ENCODE results near the gene XYLT2.

The XYLT2 gene

DNA sequence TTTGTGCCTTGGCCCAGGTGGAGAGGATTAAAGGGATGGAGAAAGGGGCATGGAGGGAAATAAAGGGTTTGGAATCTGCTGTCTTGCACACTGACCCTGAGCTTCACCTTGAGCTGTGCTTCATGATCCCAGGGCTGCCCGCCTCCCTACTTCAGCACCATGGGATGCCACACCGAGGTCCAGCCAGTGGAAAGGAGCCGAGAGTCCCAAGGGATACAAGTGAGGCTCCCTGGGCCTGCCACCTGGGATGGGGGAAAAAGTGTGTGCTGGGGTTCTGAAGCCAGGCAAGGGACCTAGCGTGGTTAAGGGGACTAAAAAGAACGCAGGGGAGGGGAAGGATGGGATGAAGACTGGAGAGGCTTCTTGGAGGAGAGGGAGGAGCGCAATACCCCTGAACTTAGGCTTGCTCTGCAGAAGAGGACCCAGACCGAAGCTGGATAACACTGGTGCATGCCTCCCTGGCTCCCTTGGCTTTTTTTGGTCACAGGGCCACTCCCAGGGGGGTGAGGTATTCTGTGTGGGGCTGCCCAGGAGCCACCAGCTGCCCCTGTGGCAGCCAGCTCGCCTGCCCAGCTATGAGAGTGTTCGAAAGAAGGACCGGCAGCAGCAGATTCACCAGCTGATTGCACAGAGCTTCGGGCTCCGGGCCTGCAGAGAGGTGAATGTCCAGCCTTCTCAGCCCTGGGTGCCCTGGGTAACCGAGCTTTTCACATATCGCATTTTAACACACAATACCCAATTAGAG lies 19.9 kb downstream of the XYLT2 start:
- no peak for DNase-seq

DNA sequence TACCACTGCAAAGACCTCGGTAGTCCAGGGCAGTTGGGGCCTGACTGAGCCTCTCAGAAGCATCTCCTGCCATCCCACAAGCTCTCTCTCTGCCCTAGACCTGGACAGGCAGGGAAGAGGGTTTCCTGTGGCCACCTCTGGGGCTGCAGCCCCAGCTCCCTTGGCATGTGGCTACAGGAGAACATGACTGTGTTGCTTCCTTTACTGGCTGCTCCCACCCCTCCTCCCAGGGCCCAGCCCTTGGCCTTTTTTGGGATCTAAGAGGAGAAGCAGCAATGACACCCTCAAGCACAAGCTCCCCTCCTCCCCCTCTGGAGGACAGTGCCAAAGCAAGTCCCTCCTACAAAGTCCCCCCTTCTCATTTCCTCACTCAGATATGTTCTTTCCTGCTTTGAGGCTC lies 21.5 kb downstream of the XYLT2 start:
- DNase-seq = no peak

DNA sequence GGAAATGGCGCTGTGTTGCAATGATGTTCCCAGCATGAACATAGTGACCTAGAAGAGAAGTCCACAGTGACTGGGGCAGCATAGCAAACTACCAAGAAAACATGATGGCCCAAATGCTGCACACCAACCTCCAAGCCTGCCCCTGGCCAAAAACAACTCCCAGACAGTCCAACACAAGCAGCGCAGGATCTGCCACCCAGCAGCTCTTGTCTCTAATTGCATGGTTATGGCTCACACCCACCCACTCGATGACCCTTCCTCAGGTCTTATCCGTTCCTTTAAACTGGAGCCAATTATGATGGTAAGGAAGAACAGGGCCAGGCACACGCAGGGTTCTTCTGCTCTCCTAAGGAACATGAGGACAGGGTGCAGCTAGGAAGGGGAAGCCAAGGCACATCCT lies 24.1 kb downstream of the XYLT2 start:
- DNase-seq = no peak

DNA sequence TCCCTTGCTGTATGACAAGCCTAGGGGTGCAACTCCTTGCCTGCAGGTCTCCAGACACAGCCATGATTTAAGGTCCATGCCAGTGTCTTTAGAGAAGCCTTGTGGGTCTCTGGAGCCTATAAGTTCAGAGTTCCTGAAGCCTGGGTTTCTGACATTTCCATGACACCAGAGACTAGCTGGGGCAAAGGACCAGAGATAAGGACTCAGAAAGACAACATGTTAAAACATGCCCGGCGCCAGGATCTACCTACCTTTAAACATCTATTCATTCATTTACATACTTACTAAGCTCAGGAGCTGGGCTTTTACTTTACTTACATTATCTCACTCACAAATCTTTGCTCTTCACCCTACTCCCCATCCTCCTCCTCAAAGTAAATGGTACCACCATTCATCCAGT lies 25.6 kb downstream of the XYLT2 start:
- DNase-seq = no peak

DNA sequence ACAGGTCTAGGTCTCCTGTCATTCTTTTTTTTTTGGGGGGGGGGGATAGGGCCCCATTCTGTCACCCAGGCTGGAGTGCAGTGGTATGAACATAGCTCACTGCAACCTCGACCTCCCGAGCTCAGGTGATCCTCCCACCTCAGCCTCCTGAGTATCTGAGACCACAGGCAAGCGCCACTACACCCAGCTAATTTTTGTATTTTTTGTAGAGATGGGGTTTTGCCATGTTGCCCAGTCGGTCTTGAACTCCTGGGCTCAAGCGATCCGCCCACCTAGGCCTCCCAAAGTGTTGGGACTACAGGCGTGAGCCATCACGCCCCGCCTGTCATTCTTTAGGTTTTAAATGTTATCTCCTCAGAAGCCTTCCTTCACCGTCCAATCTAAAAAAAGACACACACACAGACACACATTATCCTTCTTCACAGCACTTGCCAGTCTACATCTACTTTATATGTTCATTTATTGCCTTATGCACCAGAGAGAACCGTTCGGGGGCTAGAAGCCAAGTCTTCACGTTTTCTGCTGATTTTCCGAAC lies 26.4 kb downstream of the XYLT2 start:
- DNase-seq = no peak

GRCh38 chr17:50372758-50373556 lies 27.0 kb downstream of the XYLT2 start, which contains the start of the genes EME1 and MRPL27:
Gene EME1 (plus strand): TSS chr17:50373229. CDS start chr17:50375209, 1,980 bp downstream.
Gene MRPL27 (minus strand): TSS chr17:50373184. CDS start chr17:50373170, 14 bp downstream.
- peak; percentile 85 for DNase-seq

- no peak for DNase-seq
Measured at GRCh38 chr17:50373705-50374104, 27.8 kb downstream of the XYLT2 start.

GRCh38 chr17:50375858-50376538 lies 30.1 kb downstream of the XYLT2 start:
- peak; percentile 88 for DNase-seq

DNA sequence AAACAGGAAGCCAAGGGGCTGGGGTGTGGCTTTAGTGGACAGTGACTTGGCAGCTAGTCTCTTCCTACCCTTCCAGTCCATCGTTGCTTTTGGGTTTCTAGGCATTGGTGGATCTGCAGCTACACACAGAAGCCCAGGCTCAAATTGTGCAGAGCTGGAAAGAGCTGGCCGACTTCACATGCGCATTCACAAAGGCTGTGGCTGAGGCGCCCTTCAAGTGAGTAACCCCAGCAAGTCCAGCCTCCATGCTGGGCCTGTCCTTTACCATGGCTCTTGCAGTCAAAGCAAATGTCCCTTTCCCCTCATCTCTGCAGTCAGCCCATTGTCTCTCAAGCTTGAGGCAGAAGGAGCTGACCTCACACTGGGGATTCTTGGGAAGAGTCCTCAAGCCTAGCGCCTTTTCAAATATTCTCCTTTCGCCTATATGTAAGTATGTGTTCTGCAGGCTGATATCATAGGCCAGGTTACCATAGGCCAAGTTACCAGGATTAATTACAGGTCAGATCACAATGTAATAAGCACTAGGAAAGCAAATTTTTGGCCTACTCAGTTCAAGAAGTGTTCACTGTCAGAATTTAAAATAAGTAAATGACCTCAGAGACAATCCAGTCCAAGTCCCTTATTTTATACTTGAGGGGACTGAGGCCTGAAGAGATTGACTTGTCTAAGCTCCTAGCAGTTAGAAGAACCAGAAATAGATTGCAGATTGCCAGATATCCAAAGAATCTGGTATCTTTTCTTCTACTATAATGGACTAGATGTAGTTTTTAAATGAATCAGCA lies 33.6 kb downstream of the XYLT2 start:
- DNase-seq = no peak

GRCh38 chr17:50380369-50381259 lies 34.7 kb downstream of the XYLT2 start:
- DNase-seq = no peak

DNA sequence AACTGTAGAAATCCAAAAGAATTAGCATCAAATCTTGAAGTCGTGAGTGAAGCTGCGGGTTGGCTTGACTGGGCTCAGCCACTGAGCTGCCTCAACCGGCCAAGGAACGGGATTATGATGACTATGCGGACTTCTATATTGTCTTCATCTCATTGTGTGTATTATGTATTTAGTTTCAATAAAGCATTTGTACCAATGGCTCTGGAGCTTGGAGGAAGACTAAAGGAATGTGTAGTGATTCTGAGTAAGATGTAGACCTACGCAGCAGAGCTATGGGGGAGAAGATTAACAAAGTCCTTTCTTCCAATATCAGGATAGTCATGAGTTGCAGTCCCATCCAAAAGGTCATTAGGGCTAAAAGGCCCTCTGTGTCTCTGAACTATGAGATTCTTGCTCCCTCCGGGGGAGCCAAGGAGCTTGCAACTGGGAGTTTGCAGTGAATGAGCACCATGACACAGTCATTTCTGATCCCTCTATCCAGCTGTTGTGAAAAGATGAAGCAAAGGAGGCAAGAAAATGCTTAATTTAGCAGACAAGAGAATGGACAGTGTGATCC lies 35.4 kb downstream of the XYLT2 start:
- DNase-seq = no peak

- DNase-seq = no peak
Measured at GRCh38 chr17:50381920-50382319, 36.0 kb downstream of the XYLT2 start.

- DNase-seq = no peak
Measured at GRCh38 chr17:50382931-50383330, 37.0 kb downstream of the XYLT2 start.

DNA sequence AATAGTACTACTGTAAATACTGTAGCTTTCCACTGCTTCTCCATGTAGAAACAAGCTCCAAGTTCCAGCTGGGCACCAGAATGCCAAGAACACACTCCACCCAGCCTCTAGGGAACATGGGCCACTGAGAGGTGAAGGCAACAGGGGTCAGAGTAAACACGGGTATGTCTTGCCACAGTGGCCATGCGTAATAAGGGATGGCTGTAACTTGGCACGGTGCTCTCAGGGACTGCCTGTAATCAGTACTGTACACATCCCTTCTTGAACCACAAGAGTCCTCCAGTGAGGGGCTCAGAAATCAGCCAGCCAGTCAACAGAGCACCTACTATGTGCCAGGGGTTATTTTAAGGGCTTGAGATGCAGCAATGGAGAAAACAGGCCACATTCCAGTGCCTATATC lies 40.6 kb downstream of the XYLT2 start:
- DNase-seq = no peak

- no peak for DNase-seq
Measured at GRCh38 chr17:50388728-50389127, 42.8 kb downstream of the XYLT2 start.

DNA sequence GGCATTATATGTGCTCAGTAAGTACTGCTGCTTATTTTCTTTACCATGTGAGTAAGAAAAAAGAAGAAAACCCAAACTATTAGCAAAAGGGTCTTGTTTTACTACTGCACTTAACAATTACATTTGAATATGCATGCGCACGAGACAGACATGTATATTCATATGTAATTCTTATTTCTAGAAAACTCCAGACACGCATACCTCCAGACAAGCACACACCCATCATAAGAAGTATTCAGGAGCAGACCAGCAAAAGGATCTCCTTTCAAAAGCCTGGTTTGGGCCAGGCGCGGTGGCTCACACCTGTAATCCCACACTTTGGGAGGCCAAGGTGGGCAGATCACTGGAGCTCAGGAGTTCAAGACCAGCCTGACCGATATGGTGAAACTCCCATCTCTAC lies 43.6 kb downstream of the XYLT2 start:
- no peak for DNase-seq

DNA sequence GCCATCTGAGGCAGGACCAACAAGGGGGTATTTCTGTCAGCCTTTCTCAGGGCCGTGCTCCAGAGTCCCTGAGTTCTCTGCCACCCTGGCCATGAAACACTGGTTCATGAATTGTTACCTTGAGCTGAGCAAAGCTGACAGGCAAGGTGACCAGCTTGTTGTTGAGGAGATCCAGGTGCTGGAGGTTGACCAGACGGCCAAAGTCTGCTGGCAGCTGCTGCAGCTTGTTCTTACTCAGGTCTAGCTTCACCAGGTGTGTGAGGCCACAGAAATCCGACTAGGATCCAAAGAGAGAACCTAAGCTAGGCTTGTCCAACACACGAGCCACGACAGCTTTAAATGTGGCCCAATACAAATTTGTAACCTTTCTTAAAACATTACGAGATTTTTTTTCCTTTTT lies 46.7 kb downstream of the XYLT2 start:
- DNase-seq = no peak

DNA sequence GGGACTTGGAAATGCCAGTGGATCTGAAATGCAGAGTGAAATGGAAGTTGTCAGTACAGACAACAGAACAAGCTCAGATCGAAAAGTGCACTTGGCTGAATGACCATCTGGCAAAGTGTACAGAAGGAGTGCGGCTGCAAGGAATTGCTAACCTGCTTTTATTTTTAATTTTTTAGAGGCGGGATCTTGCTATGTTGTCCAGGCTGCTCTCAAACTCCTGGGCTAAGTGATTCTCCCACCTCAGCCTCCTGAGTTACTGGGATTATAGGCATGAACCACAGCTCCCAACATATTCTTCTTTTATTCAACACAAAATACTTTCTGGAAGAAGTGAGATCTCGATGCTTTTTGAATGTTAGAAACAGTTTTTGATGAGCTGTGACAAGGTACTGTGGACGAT lies 47.8 kb downstream of the XYLT2 start:
- DNase-seq = no peak

DNA sequence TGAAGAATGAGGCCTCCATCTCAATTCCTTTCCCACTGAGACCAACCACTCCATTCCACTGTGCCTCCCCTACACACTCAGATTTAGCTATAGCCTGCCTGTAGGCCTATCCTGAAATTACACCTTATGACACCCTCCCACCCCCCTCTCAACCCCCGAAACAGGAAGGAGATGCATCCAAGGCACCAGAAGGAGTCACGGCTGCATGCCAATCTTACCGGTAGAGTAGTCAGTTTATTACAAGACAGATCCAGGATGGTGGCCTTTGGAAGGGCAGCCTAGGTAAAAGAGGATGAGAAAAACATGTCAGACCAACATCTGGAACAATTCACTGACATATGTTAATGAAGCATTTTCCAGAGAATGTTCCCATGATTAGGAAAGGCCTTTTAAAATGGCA lies 48.8 kb downstream of the XYLT2 start:
- DNase-seq = no peak

- no peak for DNase-seq
Measured at GRCh38 chr17:50396261-50397110, 50.6 kb downstream of the XYLT2 start.
